ENCODE results near the gene HTRA3.

GRCh38 chr4:8295471-8295870 is 25.9 kb downstream of the HTRA3 start:
- TF ChIP-seq CTCF (IDR thresholded peaks at IDR 0.05; ENCODE audit: insufficient read depth, low read depth, low read length) (no peak), EZH2 (IDR thresholded peaks at IDR 0.05; ENCODE audit: insufficient read depth, low read length) (no peak)

All from astrocyte (in vitro differentiated cells and primary cell).